Peyer's patch (tissue), 4 donors: Measurements from ENCODE around the gene GET3. TPM values are rescaled to one million over a fixed set of nuclear protein-coding genes. Genes with fewer than 3 reads are reported as not detected.

Experiments
- DNase-seq, 3 donors: peaks; one replicate each; pipeline ENCODE4 v3.0.0-alpha.2; 2017 to 2019
- H3K27ac ChIP-seq, 4 donors: fragments of 200-600 bp; sonication (generic); one replicate each; pipeline ENCODE4 v1.5.1; 2016 to 2019
- H3K27me3 ChIP-seq, 2 donors: fragments of 200-600 bp; sonication (generic); one replicate each; pipeline ENCODE4 v1.5.1; 2019
- H3K36me3 ChIP-seq, 3 donors: fragments of 200-600 bp; sonication (generic); one replicate each; pipeline ENCODE4 v1.5.1; 2016 to 2019
- H3K4me1 ChIP-seq, 4 donors: fragments of 200-600 bp; sonication (generic); one replicate each; pipeline ENCODE4 v1.5.1; 2016 to 2019
- H3K4me3 ChIP-seq, 4 donors: fragments of 200-600 bp; sonication (generic); 1 replicate in 3 of 4; 2 replicates in 1 of 4; pipeline ENCODE4 v1.5.1; 2016 to 2019; ENCODE audit warnings: mild to moderate bottlenecking in 1 of 4
- H3K9me3 ChIP-seq, 4 donors: fragments of 200-600 bp; sonication (generic); one replicate each; pipeline ENCODE4 v1.5.1; 2016 to 2019; ENCODE audit warnings: mild to moderate bottlenecking in 1 of 4
- POLR2A ChIP-seq, 2 donors: fragments of 450-650 bp; IDR thresholded peaks; one replicate each; pipeline ENCODE4 v1.5.1; 2017; ENCODE audit warnings: antibody characterized with exemption in 2 of 2, mild to moderate bottlenecking in 2 of 2, moderate library complexity in 2 of 2
- total RNA-seq, 4 donors: library from RNA; depleted of rRNA; stranded (reverse); fragments of >200 nt; gene quantifications; one replicate each; pipeline ENCODE4 v1.1.0, GENCODE V29; 2016
- TF ChIP-seq, protein P1 (sequence below), 6 experiments: fragments of 450-650 bp in 4 of 6; fragments of 200-600 bp in 2 of 6; sonication (generic) in 1 of 6; IDR thresholded peaks; one replicate each; pipeline ENCODE4 v1.5.1; 2017 to 2019; ENCODE audit warnings: antibody characterized with exemption in 6 of 6, mild to moderate bottlenecking in 3 of 6, moderate library complexity in 1 of 6

GET3 gene
- total RNA-seq, 4 donors from 2014 or later = 23.1 to 31.9 (median 30.5) TPM

DNA sequence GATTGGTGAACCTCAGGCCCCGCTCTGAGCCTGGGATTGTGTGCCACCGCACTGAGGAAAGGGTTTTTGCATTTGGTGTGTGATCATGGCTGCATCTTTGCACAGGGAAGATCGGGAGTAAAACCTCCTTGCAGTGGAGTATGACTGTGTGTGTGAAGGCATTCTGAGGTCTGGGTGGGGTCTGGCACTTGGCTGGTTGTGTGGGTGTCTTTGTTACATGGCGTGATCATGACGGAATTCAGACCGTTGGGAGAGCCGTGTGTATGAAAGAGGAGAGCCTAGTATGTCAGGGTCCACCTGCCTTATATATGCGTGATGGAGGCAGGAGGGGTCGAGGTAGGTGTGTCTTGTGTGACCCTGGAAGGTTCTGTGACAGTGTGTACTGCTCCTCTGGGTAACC lies 13.6 kb downstream of the GET3 start:
- Histone ChIP-seq H3K9me3 (peaks cover 0 to 6% (median 2%) of the 10 kb centered on the region in 4 donors), H3K27me3 (no peaks in the 10 kb centered on the region), H3K36me3 (peaks cover 0 to 23% (median 0%) of the 10 kb centered on the region in 3 donors), H3K27ac (peak overlapping the region in 2 of 4 donors; percentile 37 to 53), H3K4me3 (no peak overlapping the region), H3K4me1 (peaks cover 0 to 11% (median 0%) of the 10 kb centered on the region in 4 donors)
- DNase-seq = no peak
- TF ChIP-seq, protein P1, sequence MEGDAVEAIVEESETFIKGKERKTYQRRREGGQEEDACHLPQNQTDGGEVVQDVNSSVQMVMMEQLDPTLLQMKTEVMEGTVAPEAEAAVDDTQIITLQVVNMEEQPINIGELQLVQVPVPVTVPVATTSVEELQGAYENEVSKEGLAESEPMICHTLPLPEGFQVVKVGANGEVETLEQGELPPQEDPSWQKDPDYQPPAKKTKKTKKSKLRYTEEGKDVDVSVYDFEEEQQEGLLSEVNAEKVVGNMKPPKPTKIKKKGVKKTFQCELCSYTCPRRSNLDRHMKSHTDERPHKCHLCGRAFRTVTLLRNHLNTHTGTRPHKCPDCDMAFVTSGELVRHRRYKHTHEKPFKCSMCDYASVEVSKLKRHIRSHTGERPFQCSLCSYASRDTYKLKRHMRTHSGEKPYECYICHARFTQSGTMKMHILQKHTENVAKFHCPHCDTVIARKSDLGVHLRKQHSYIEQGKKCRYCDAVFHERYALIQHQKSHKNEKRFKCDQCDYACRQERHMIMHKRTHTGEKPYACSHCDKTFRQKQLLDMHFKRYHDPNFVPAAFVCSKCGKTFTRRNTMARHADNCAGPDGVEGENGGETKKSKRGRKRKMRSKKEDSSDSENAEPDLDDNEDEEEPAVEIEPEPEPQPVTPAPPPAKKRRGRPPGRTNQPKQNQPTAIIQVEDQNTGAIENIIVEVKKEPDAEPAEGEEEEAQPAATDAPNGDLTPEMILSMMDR (IDR thresholded peaks at IDR 0.05) = no peak
- no peak for TF ChIP-seq POLR2A (IDR thresholded peaks at IDR 0.05)

DNA sequence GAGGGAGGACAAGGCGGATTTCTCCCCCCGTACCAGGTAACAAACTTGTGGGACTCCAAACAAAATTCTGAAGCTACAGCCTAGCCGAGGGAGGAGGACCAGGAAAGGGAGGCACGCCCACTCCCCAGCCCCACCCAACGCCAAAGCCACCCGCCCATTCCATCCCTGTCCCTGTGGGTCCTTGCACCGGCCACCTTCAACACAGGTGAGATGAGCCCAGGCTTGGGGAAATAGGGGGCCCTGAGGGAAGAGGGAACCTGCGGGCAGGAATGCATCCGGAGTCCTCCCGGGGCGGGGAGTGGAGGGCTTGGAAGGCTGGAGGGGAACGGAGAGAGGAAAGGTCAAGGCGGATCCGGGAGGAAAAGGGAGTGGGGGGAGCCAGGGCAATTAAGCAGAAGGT lies 14.3 kb downstream of the GET3 start, which contains the start of gene BEST2:
Gene BEST2, plus strand, starts transcription at position 157 of the 400 bp plus-strand sequence. CDS start 802 bp downstream, outside the sequence.
- Histone ChIP-seq H3K27me3 (no peaks in the 10 kb centered on the region), H3K4me3 (peak within 1 kb of the TSS in 2 of 4 donors; percentile 7 to 33), H3K9me3 (peaks cover 0 to 6% (median 2%) of the 10 kb centered on the region in 4 donors), H3K36me3 (peaks cover 0 to 16% (median 0%) of the 10 kb centered on the region in 3 donors), H3K27ac (peak within 1 kb of the TSS in 2 of 4 donors; percentile 37 to 53), H3K4me1 (peaks cover 0 to 11% (median 0%) of the 10 kb centered on the region in 4 donors)
- DNase-seq = no peak
- TF ChIP-seq, protein P1 (IDR thresholded peaks at IDR 0.05) = no peak
- no peak for TF ChIP-seq POLR2A (IDR thresholded peaks at IDR 0.05)

DNA sequence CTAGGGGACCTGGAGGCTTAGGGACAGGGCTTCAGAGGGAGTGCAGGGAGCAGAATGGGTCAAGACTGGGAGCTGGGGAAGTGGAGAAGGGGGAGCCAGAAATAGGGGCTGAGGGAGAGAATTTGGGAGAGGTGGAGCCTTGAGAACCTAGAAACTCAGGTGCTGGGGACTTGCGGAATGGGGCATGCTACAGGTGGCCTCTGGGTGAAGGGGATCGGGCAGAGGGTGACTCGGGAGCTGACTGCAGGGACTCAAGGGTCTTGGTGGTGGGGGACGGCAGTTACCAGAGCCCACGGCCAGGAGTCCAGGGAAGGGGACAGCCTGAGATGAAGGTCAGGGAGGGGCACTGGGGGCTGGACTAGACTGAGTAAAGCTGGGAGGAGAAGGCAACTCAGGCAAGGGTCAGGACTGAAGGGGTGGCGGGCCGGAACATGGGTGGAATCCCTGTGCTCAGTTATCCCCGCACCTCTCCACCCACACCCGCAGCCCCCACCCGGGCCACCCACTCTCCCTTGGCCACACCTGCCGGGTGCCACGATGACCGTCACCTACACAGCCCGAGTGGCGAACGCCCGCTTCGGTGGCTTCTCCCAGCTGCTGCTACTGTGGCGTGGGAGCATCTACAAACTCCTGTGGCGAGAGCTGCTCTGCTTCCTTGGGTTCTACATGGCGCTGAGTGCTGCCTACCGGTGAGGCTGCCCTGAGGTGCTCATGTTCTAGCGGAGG lies 14.9 kb downstream of the GET3 start:
- Histone ChIP-seq H3K36me3 (peaks cover 0 to 10% (median 0%) of the 10 kb centered on the region in 3 donors), H3K27ac (no peak overlapping the region), H3K9me3 (peaks cover 0 to 5% (median 2%) of the 10 kb centered on the region in 4 donors), H3K27me3 (no peaks in the 10 kb centered on the region), H3K4me3 (peak overlapping the region in 2 of 4 donors; percentile 7 to 33), H3K4me1 (peaks cover 0 to 13% (median 0%) of the 10 kb centered on the region in 4 donors)
- TF ChIP-seq POLR2A (IDR thresholded peaks at IDR 0.05) = no peak
- TF ChIP-seq, protein P1 (IDR thresholded peaks at IDR 0.05) = no peak
- no peak for DNase-seq

DNA sequence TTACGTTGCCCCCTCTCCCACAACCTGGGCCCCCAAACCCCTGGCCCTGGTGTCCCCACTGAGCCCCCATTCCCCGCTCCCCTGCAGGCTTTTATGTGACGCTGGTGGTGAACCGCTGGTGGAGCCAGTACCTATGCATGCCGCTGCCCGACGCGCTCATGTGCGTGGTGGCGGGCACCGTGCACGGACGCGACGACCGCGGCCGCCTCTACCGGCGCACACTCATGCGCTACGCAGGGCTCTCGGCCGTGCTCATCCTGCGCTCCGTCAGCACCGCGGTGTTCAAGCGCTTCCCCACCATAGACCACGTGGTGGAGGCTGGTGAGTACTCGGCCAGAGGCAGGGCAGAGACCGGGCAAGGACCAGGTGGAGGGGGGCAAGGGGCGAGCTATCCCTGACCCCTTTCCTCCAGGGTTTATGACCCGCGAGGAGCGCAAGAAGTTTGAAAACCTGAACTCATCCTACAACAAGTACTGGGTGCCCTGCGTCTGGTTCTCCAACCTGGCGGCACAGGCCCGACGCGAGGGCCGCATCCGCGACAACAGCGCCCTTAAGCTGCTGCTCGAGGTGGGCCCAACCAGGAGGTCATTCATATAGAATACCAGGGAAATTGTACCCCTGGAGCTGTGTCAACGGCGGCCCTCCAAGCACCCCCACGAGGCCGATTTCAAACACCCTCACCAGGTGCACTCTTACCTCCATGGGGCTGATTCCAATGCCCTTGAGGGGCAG lies 17.3 kb downstream of the GET3 start:
- no peak overlapping the region for H3K27ac ChIP-seq
- no peaks in the 10 kb centered on the region for H3K9me3 ChIP-seq
- peaks cover 0 to 22% (median 4%) of the 10 kb centered on the region in 4 donors for H3K4me1 ChIP-seq
- no peak overlapping the region for H3K4me3 ChIP-seq
- DNase-seq = no peak
- no peaks in the 10 kb centered on the region for H3K36me3 ChIP-seq
- TF ChIP-seq POLR2A (IDR thresholded peaks at IDR 0.05) = no peak
- TF ChIP-seq, protein P1 (IDR thresholded peaks at IDR 0.05) = no peak
- no peaks in the 10 kb centered on the region for H3K27me3 ChIP-seq

DNA sequence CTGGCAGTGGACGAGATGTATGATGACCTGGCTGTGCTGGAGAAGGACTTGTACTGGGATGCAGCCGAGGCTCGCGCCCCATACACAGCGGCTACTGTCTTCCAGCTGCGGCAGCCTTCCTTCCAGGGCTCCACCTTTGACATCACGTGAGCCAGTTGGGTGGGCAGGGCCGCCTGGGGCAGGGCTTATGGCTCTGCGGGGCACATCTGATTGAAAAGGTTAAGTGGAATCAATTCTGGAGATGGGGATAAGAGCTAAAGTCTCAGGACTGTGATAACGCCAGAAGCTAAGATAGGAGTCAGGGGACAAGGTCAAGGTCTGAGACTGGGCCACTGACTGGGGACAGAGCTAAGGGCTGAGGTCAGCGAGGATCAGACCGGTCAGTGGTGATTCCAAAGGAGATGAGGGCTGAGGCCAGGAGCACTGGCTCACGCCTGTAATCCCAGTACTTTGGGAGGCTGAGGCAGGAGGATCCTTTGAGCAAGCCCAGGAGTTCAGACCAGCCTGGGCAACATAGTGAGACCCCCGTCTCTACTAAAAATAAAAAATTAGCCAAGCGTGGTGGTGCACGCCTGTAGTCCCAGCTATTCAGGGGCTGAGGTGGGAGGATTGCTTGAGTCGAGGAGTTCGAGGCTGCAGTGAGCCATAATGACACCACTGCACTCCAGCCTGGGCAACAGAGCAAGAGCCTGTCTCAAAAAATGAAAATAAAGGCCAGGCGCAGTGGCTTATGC lies 19.0 kb downstream of the GET3 start:
- Histone ChIP-seq H3K27me3 (no peaks in the 10 kb centered on the region), H3K4me3 (no peak overlapping the region), H3K9me3 (no peaks in the 10 kb centered on the region), H3K27ac (no peak overlapping the region), H3K4me1 (peaks cover 0 to 11% (median 4%) of the 10 kb centered on the region in 4 donors), H3K36me3 (no peaks in the 10 kb centered on the region)
- TF ChIP-seq POLR2A (IDR thresholded peaks at IDR 0.05) = no peak
- TF ChIP-seq, protein P1 (IDR thresholded peaks at IDR 0.05) = no peak
- no peak for DNase-seq
